Neural progenitor cell (in vitro differentiated cells): ENCODE results near the gene HCST. TPM values are rescaled to one million over a fixed set of nuclear protein-coding genes. Genes with fewer than 3 reads are reported as not detected.

Experiments used
- DNase-seq: peaks from one replicate; pipeline ENCODE4 v3.0.0-alpha.2; 2016; ENCODE audit warnings: low spot score
- H2AFZ ChIP-seq: fragments of 200-600 bp; sonication (generic); replicated peaks from 2 replicates; pipeline ENCODE4 v1.6.1; 2016; ENCODE audit warnings: antibody characterized with exemption
- H3F3A ChIP-seq: fragments of 200-600 bp; sonication (generic); 2 replicates; pipeline ENCODE4 v1.6.1; 2016; ENCODE audit warnings: antibody characterized with exemption, low read depth
- H3K27ac ChIP-seq: fragments of 200-600 bp; sonication (generic); 2 replicates; pipeline ENCODE4 v1.5.1; 2016; ENCODE audit warnings: mild to moderate bottlenecking
- H3K27me3 ChIP-seq: fragments of 200-600 bp; sonication (generic); 2 replicates; pipeline ENCODE4 v1.6.1; 2016; ENCODE audit warnings: mild to moderate bottlenecking, moderate library complexity
- H3K36me3 ChIP-seq: fragments of 200-600 bp; sonication (generic); 2 replicates; pipeline ENCODE4 v1.5.1; 2016
- H3K4me1 ChIP-seq: fragments of 200-600 bp; sonication (generic); 2 replicates; pipeline ENCODE4 v1.6.1; 2016; ENCODE audit warnings: mixed run types
- H3K4me2 ChIP-seq: fragments of 200-600 bp; sonication (generic); 2 replicates; pipeline ENCODE4 v1.6.1; 2016
- H3K4me3 ChIP-seq: fragments of 200-600 bp; sonication (generic); 2 replicates; pipeline ENCODE4 v1.5.1; 2016
- H3K79me2 ChIP-seq: fragments of 200-600 bp; sonication (generic); 2 replicates; pipeline ENCODE4 v1.6.1; 2016; ENCODE audit warnings: low read depth
- H3K9ac ChIP-seq: fragments of 200-600 bp; sonication (generic); 2 replicates; pipeline ENCODE4 v1.6.1; 2016
- H3K9me3 ChIP-seq: fragments of 200-600 bp; sonication (generic); 2 replicates; pipeline ENCODE4 v1.5.1; 2016; ENCODE audit warnings: low read depth
- H4K20me1 ChIP-seq: fragments of 200-600 bp; sonication (generic); 2 replicates; pipeline ENCODE4 v1.6.1; 2016; ENCODE audit warnings: low read depth
- H3K27ac Mint-ChIP-seq: 3 replicates; pipeline ENCODE4 v1.8.0; 2021; ENCODE audit warnings: mixed read lengths
- H3K27me3 Mint-ChIP-seq: 2 replicates; pipeline ENCODE4 v1.8.0; 2022; ENCODE audit warnings: low read depth, mild to moderate bottlenecking, inconsistent platforms, moderate library complexity, mixed read lengths; ENCODE audit not compliant: insufficient read depth
- H3K36me3 Mint-ChIP-seq: 3 replicates; pipeline ENCODE4 v1.8.0; 2021; ENCODE audit warnings: mixed read lengths
- H3K4me1 Mint-ChIP-seq: 3 replicates; pipeline ENCODE4 v1.8.0; 2021; ENCODE audit warnings: mixed read lengths
- H3K4me3 Mint-ChIP-seq: 3 replicates; pipeline ENCODE4 v1.8.0; 2021; ENCODE audit warnings: mild to moderate bottlenecking, moderate library complexity, mixed read lengths
- H3K9me3 Mint-ChIP-seq: 3 replicates; pipeline ENCODE4 v1.8.0; 2020; ENCODE audit warnings: mixed read lengths
- CTCF ChIP-seq: fragments of 200-600 bp; sonication (generic); IDR thresholded peaks from 2 replicates; pipeline ENCODE4 v1.5.1; 2017; ENCODE audit warnings: antibody characterized with exemption, mild to moderate bottlenecking
- EZH2 ChIP-seq: fragments of 200-600 bp; sonication (generic); IDR thresholded peaks from 2 replicates; pipeline ENCODE4 v1.6.1; 2017; ENCODE audit warnings: antibody characterized with exemption, mild to moderate bottlenecking, moderate library complexity
- EZH2phosphoT487 ChIP-seq: fragments of 200-600 bp; sonication (generic); IDR thresholded peaks from 2 replicates; pipeline ENCODE4 v1.6.1; 2017; ENCODE audit warnings: antibody characterized with exemption
- total RNA-seq: library from RNA; depleted of rRNA; stranded (reverse); fragments of >200 nt; gene quantifications from 2 replicates; pipeline ENCODE4 v1.2.3, GENCODE V29; 2015; ENCODE audit warnings: low replicate concordance

Gene HCST
- total RNA-seq, 1 donor from 2014 or later, result not detected

GRCh38 chr19:35929876-35930275, 27.5 kb downstream of the HCST start:
- TF ChIP-seq EZH2phosphoT487 (no peak), EZH2 (no peak), CTCF (no peak)
- Mint-ChIP-seq H3K27me3 (peaks cover 3% of the 10 kb centered on the region), H3K4me3 (peak overlapping the region; percentile 54), H3K9me3 (no peaks in the 10 kb centered on the region), H3K27ac (no peak overlapping the region), H3K4me1 (peaks cover 13% of the 10 kb centered on the region), H3K36me3 (no peaks in the 10 kb centered on the region)
- H4K20me1 ChIP-seq, result no peaks in the 10 kb centered on the region
- H3K4me1 ChIP-seq, result peaks cover 5% of the 10 kb centered on the region
- no peaks in the 10 kb centered on the region for H3K27me3 ChIP-seq
- no peaks in the 10 kb centered on the region for H3K9me3 ChIP-seq
- H3K79me2 ChIP-seq, result no peaks in the 10 kb centered on the region
- no peak overlapping the region for H3K4me2 ChIP-seq
- no peak overlapping the region for H3K4me3 ChIP-seq
- H3K9ac ChIP-seq, result no peak overlapping the region
- H3K27ac ChIP-seq, result no peak overlapping the region
- DNase-seq, result no peak
- H2AFZ ChIP-seq, result peak overlapping the region; percentile 52
- no peaks in the 10 kb centered on the region for H3K36me3 ChIP-seq
- H3F3A ChIP-seq, result peaks cover 12% of the 10 kb centered on the region

GRCh38 chr19:35931161-35931873, 29.0 kb downstream of the HCST start:
- DNase-seq, result peak; percentile 100
- Mint-ChIP-seq H3K36me3 (no peaks in the 10 kb centered on the region), H3K4me1 (peaks cover 20% of the 10 kb centered on the region), H3K27ac (peak overlapping the region; percentile 13), H3K9me3 (no peaks in the 10 kb centered on the region), H3K4me3 (peak overlapping the region; percentile 64), H3K27me3 (no peaks in the 10 kb centered on the region)
- no peaks in the 10 kb centered on the region for H3K9me3 ChIP-seq
- peak overlapping the region; percentile 41 for H3K4me3 ChIP-seq
- peaks cover 12% of the 10 kb centered on the region for H3F3A ChIP-seq
- peak overlapping the region; percentile 38 for H2AFZ ChIP-seq
- H3K9ac ChIP-seq, result no peak overlapping the region
- peaks cover 7% of the 10 kb centered on the region for H3K4me1 ChIP-seq
- peak overlapping the region; percentile 81 for H3K4me2 ChIP-seq
- no peaks in the 10 kb centered on the region for H3K36me3 ChIP-seq
- no peak for TF ChIP-seq EZH2phosphoT487
- peak; percentile 92 for TF ChIP-seq CTCF
- H4K20me1 ChIP-seq, result no peaks in the 10 kb centered on the region
- H3K27me3 ChIP-seq, result no peaks in the 10 kb centered on the region
- H3K27ac ChIP-seq, result no peak overlapping the region
- no peaks in the 10 kb centered on the region for H3K79me2 ChIP-seq

DNA sequence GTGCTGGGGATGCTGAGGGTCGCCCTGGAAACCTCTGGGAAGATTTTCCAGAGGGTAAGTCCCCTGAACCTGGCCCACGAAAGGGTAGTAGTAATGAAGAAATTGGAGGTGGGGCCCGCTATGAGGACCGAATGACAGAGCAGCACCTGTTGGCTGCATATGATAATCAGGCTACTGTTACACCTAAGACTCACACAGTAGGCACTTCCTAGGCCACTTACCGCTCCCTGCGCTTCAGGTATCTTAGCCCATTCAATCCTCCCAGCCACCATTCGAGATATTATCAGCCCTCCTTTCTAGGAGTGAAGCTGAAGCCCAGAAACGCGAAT, 29.5 kb downstream of the HCST start:
- H3K27me3 Mint-ChIP-seq, result no peaks in the 10 kb centered on the region
- Histone ChIP-seq H3K79me2 (peaks cover 4% of the 10 kb centered on the region), H3K4me3 (peak overlapping the region; percentile 15), H3F3A (peaks cover 12% of the 10 kb centered on the region), H4K20me1 (peaks cover under 1% of the 10 kb centered on the region), H2AFZ (peak overlapping the region; percentile 60), H3K36me3 (no peaks in the 10 kb centered on the region), H3K27me3 (no peaks in the 10 kb centered on the region), H3K4me1 (peaks cover 7% of the 10 kb centered on the region), H3K9me3 (no peaks in the 10 kb centered on the region), H3K4me2 (peak overlapping the region; percentile 58), H3K9ac (no peak overlapping the region), H3K27ac (no peak overlapping the region)
- no peaks in the 10 kb centered on the region for H3K9me3 Mint-ChIP-seq
- H3K36me3 Mint-ChIP-seq, result no peaks in the 10 kb centered on the region
- peaks cover 20% of the 10 kb centered on the region for H3K4me1 Mint-ChIP-seq
- peak overlapping the region; percentile 64 for H3K4me3 Mint-ChIP-seq
- H3K27ac Mint-ChIP-seq, result peak overlapping the region; percentile 43
- TF ChIP-seq EZH2 (no peak), CTCF (no peak), EZH2phosphoT487 (no peak)
- no peak for DNase-seq
